Smooth muscle cell (in vitro differentiated cells): ENCODE data around the gene KCNMB2. TPM values are rescaled to one million over a fixed set of nuclear protein-coding genes. Genes with fewer than 3 reads are reported as not detected.

ENCODE experiments used
- DNase-seq: peaks from one replicate; lab custom pipeline; 2025; ENCODE audit not compliant: unreplicated experiment; lab: John Stamatoyannopoulos, UW
- H2AFZ ChIP-seq: fragments of 200-600 bp; sonication (generic); 2 replicates; pipeline ENCODE4 v1.6.0; 2016; ENCODE audit warnings: antibody characterized with exemption, low read depth, mild to moderate bottlenecking
- H3F3A ChIP-seq: fragments of 200-600 bp; sonication (generic); 2 replicates; pipeline ENCODE4 v1.6.0; 2017; ENCODE audit warnings: antibody characterized with exemption, low read depth
- H3K27ac ChIP-seq: fragments of 200-600 bp; sonication (generic); 2 replicates; pipeline ENCODE4 v1.5.1; 2016; ENCODE audit warnings: low read depth, mild to moderate bottlenecking
- H3K27me3 ChIP-seq: fragments of 200-600 bp; sonication (generic); 2 replicates; pipeline ENCODE4 v1.6.1; 2016; ENCODE audit warnings: low read depth, mild to moderate bottlenecking
- H3K36me3 ChIP-seq: fragments of 200-600 bp; sonication (generic); 2 replicates; pipeline ENCODE4 v1.5.1; 2016; ENCODE audit warnings: low read depth
- H3K4me1 ChIP-seq: fragments of 200-600 bp; sonication (generic); 2 replicates; pipeline ENCODE4 v1.5.1; 2016; ENCODE audit warnings: low read depth
- H3K4me2 ChIP-seq: fragments of 200-600 bp; sonication (generic); 2 replicates; pipeline ENCODE4 v1.6.0; 2016; ENCODE audit warnings: mild to moderate bottlenecking
- H3K4me3 ChIP-seq: fragments of 200-600 bp; sonication (generic); 2 replicates; pipeline ENCODE4 v1.5.1; 2016; ENCODE audit warnings: mild to moderate bottlenecking
- H3K79me2 ChIP-seq: fragments of 200-600 bp; sonication (generic); 2 replicates; pipeline ENCODE4 v1.6.0; 2016; ENCODE audit warnings: low read depth, mild to moderate bottlenecking
- H3K9ac ChIP-seq: fragments of 200-600 bp; sonication (generic); 2 replicates; pipeline ENCODE4 v1.6.0; 2016; ENCODE audit warnings: low read depth
- H3K9me3 ChIP-seq: fragments of 200-600 bp; sonication (generic); replicated peaks from 2 replicates; pipeline ENCODE4 v1.5.1; 2016; ENCODE audit warnings: low read depth
- H4K20me1 ChIP-seq: fragments of 200-600 bp; sonication (generic); 2 replicates; pipeline ENCODE4 v1.6.0; 2016; ENCODE audit warnings: low read depth
- CTCF ChIP-seq: fragments of 200-600 bp; sonication (generic); IDR thresholded peaks from 2 replicates; pipeline ENCODE4 v1.5.1; 2017; ENCODE audit warnings: borderline replicate concordance, mild to moderate bottlenecking, antibody characterized with exemption; ENCODE audit not compliant: insufficient read depth, poor library complexity, severe bottlenecking
- WGBS: methylation state at CpG from one replicate; pipeline ENCODE4 v1.1.7; 2016; ENCODE audit warnings: low lambda C conversion rate; 5-methylcytosine and 5-hydroxymethylcytosine counted together
- polyA plus RNA-seq: library from polyadenylated mRNA; unstranded; fragments of >200 nt; fragmentation: Nextera tagmentation; extraction: Ambion mirVana; gene quantifications from 2 replicates; pipeline ENCODE4 v1.2.1, GENCODE V29; 2016
- total RNA-seq: library from RNA; depleted of rRNA; stranded (reverse); fragments of >200 nt; gene quantifications from 2 replicates; pipeline ENCODE4 v1.2.3, GENCODE V29; 2014

KCNMB2 gene
- total and polyA plus RNA-seq, 2 experiments from 2014 or later = 0.09 TPM; not detected in 1

GRCh38 chr3:178684881-178685590 is 148.8 kb downstream of the KCNMB2 start:
- TF ChIP-seq CTCF = no peak
- no peaks in the 10 kb centered on the region for H3F3A ChIP-seq
- H3K4me2 ChIP-seq = no peak overlapping the region
- H2AFZ ChIP-seq = no peak overlapping the region
- H3K27me3 ChIP-seq = peaks cover 9% of the 10 kb centered on the region
- no peaks in the 10 kb centered on the region for H4K20me1 ChIP-seq
- no peak overlapping the region for H3K9ac ChIP-seq
- no peaks in the 10 kb centered on the region for H3K9me3 ChIP-seq
- H3K4me3 ChIP-seq = no peak overlapping the region
- no peak overlapping the region for H3K27ac ChIP-seq
- DNase-seq = no peak
- 50% methylated on average over 1 of the region's 1 CpG for WGBS
- no peaks in the 10 kb centered on the region for H3K79me2 ChIP-seq
- H3K36me3 ChIP-seq = no peaks in the 10 kb centered on the region
- no peaks in the 10 kb centered on the region for H3K4me1 ChIP-seq

GRCh38 chr3:178685591-178685906 is 149.3 kb downstream of the KCNMB2 start:
- TF ChIP-seq CTCF = no peak
- peaks cover 9% of the 10 kb centered on the region for H3K27me3 ChIP-seq
- H3K79me2 ChIP-seq = no peaks in the 10 kb centered on the region
- 52% methylated on average over 3 of the region's 3 CpGs for WGBS
- H2AFZ ChIP-seq = no peak overlapping the region
- H3K9ac ChIP-seq = no peak overlapping the region
- H3K36me3 ChIP-seq = no peaks in the 10 kb centered on the region
- no peak overlapping the region for H3K4me3 ChIP-seq
- H3K4me2 ChIP-seq = no peak overlapping the region
- no peaks in the 10 kb centered on the region for H3F3A ChIP-seq
- no peak overlapping the region for H3K27ac ChIP-seq
- DNase-seq = no peak
- H3K4me1 ChIP-seq = no peaks in the 10 kb centered on the region
- no peaks in the 10 kb centered on the region for H3K9me3 ChIP-seq
- no peaks in the 10 kb centered on the region for H4K20me1 ChIP-seq

GRCh38 chr3:178686826-178687225 is 150.6 kb downstream of the KCNMB2 start:
- no peak overlapping the region for H3K4me2 ChIP-seq
- no peak overlapping the region for H3K27ac ChIP-seq
- no peak for TF ChIP-seq CTCF
- H3K4me3 ChIP-seq = no peak overlapping the region
- no peaks in the 10 kb centered on the region for H3K4me1 ChIP-seq
- no peak overlapping the region for H2AFZ ChIP-seq
- no peaks in the 10 kb centered on the region for H4K20me1 ChIP-seq
- H3F3A ChIP-seq = no peaks in the 10 kb centered on the region
- no peak for DNase-seq
- no peaks in the 10 kb centered on the region for H3K79me2 ChIP-seq
- H3K27me3 ChIP-seq = no peaks in the 10 kb centered on the region
- H3K9me3 ChIP-seq = no peaks in the 10 kb centered on the region
- 95% methylated on average over 1 of the region's 1 CpG for WGBS
- H3K36me3 ChIP-seq = no peaks in the 10 kb centered on the region
- H3K9ac ChIP-seq = no peak overlapping the region

- no peak for TF ChIP-seq CTCF
- Histone ChIP-seq H3F3A (no peaks in the 10 kb centered on the region), H3K27me3 (no peaks in the 10 kb centered on the region), H3K4me1 (no peaks in the 10 kb centered on the region), H3K79me2 (no peaks in the 10 kb centered on the region), H3K4me3 (no peak overlapping the region), H4K20me1 (no peaks in the 10 kb centered on the region), H3K9ac (no peak overlapping the region), H3K9me3 (no peaks in the 10 kb centered on the region), H3K27ac (no peak overlapping the region), H3K36me3 (no peaks in the 10 kb centered on the region), H3K4me2 (no peak overlapping the region), H2AFZ (no peak overlapping the region)
- WGBS = 52% methylated on average over 2 of the region's 2 CpGs
- DNase-seq = no peak
These were observed 154.3 kb downstream of the KCNMB2 start for GRCh38 chr3:178690571-178690970.
